A549 (cell line): Measurements from ENCODE around the gene CAPNS2. TPM values are rescaled to one million over a fixed set of nuclear protein-coding genes. Genes with fewer than 3 reads are reported as not detected.

Source experiments
- ATAC-seq, 2 experiments: fragments of 200-7000 bp in 1 of 2; fragments of >200 bp in 1 of 2; cut with Nextera tagmentation in 1 of 2; cut with Tn5 transposase in 1 of 2; 3 replicates each; pipeline versions ENCODE4 v1.8.0 to v1.9.1; 2018 to 2020; ENCODE audit warnings: mild to moderate bottlenecking in 1 of 2, moderate library complexity in 1 of 2
- CTCF ChIA-PET: fragments of 300-600 bp; sonication (Branson Sonifier 250); formaldehyde crosslinking; extraction: SDS; loops from one replicate; lab custom pipeline; 2021; ENCODE audit warnings: antibody characterized with exemption, inconsistent platforms; lab: Yijun Ruan, JAX
- POLR2A ChIA-PET: fragments of 350-600 bp; formaldehyde crosslinking; extraction: SDS; loops from one replicate; lab custom pipeline; 2021; ENCODE audit warnings: antibody characterized with exemption, inconsistent platforms; lab: Yijun Ruan, JAX
- DNase-seq, 2 experiments: peaks; one replicate each; pipeline versions ENCODE4 v3.0.0 to v3.0.0-alpha.2; 2011 to 2016; ENCODE audit warnings: low read depth in 1 of 2, low spot score in 1 of 2
- FAIRE-seq: peaks from 2 replicates; lab custom pipeline; 2011; peaks lifted over from hg19 to GRCh38; lab: Jason Lieb, UNC
- H3K27ac ChIP-seq, 2 experiments: fragments of >200 bp; sonication (Bioruptor Twin); formaldehyde crosslinking; 3 replicates each; pipeline ENCODE4 v1.5.1; 2016 to 2017
- H3K4me1 ChIP-seq: fragments of >200 bp; sonication (Bioruptor Twin); formaldehyde crosslinking; 3 replicates; pipeline ENCODE4 v1.6.1; 2016
- H3K4me2 ChIP-seq: fragments of >200 bp; sonication (Bioruptor Twin); formaldehyde crosslinking; 3 replicates; pipeline ENCODE4 v1.6.1; 2016
- H3K4me3 ChIP-seq: fragments of >200 bp; sonication (Bioruptor Twin); formaldehyde crosslinking; 3 replicates; pipeline ENCODE4 v1.5.1; 2016
- H3K9me3 ChIP-seq: fragments of >200 bp; sonication (Bioruptor Twin); formaldehyde crosslinking; 3 replicates; pipeline ENCODE4 v1.6.1; 2016
- BHLHE40 ChIP-seq: IDR thresholded peaks from 2 replicates; pipeline ENCODE4 v1.6.1; 2012; ENCODE audit warnings: low read depth, low read length, inconsistent platforms
- CBX2 ChIP-seq: fragments of 200-600 bp; sonication (generic); IDR thresholded peaks from 2 replicates; pipeline ENCODE4 v1.6.1; 2016; ENCODE audit warnings: low read depth, mild to moderate bottlenecking, borderline replicate concordance
- CHD2 ChIP-seq: fragments of 150-350 bp; IDR thresholded peaks from 2 replicates; pipeline ENCODE4 v1.6.1; 2014; ENCODE audit warnings: low read length; ENCODE audit not compliant: partially characterized antibody
- ESRRA ChIP-seq: fragments of 150-350 bp; IDR thresholded peaks from 2 replicates; pipeline ENCODE4 v1.6.1; 2014; ENCODE audit warnings: mild to moderate bottlenecking, low read length, borderline replicate concordance
- FOSL2 ChIP-seq, 2 experiments: fragments of 450-650 bp in 1 of 2; fragments of >200 bp in 1 of 2; sonication (Bioruptor Twin) in 1 of 2; formaldehyde crosslinking; IDR thresholded peaks; 2 replicates each; pipeline versions ENCODE4 v1.5.0 to v1.6.1; 2016 to 2020; ENCODE audit warnings: mild to moderate bottlenecking in 1 of 2, moderate library complexity in 1 of 2
- GATA3 ChIP-seq: IDR thresholded peaks from 2 replicates; pipeline ENCODE4 v1.6.1; 2012; ENCODE audit warnings: borderline replicate concordance
- MAFK ChIP-seq: fragments of 450-650 bp; IDR thresholded peaks from 2 replicates; pipeline ENCODE4 v1.6.1; 2014; ENCODE audit not compliant: partially characterized antibody
- RAD21 ChIP-seq, 2 experiments: fragments of >200 bp in 1 of 2; sonication (Bioruptor Twin) in 1 of 2; formaldehyde crosslinking in 1 of 2; IDR thresholded peaks in 1 of 2; conservative IDR thresholded peaks in 1 of 2; 2 replicates in 1 of 2; 3 replicates in 1 of 2; pipeline ENCODE4 v1.6.1; 2012 to 2018; ENCODE audit warnings: inconsistent platforms in 1 of 2
- RARB ChIP-seq: fragments of 250-450 bp; sonication (Bioruptor Pico); IDR thresholded peaks from 2 replicates; pipeline ENCODE4 v1.8.0; 2021; ENCODE audit warnings: mild to moderate bottlenecking, moderate library complexity
- TFCP2L1 ChIP-seq: fragments of 250-450 bp; sonication (Bioruptor Pico); IDR thresholded peaks from 2 replicates; pipeline ENCODE4 v1.5.0; 2021; ENCODE audit warnings: mild to moderate bottlenecking
- WGBS: methylation state at CpG from one replicate; pipeline ENCODE4 v1.1.6; 2017; ENCODE audit errors: missing lambda C conversion rate; 5-methylcytosine and 5-hydroxymethylcytosine counted together
- polyA plus RNA-seq, 4 experiments: library from polyadenylated mRNA; depleted of rRNA in 3 of 4; stranded (reverse); fragments of >200 nt; fragmentation: RNase III in 1 of 4; extraction: RNeasy Plus Mini Kit Qiagen cat#74134 plus additional on column Dnase treatment in 1 of 4; gene quantifications; 2 replicates in 3 of 4; 3 replicates in 1 of 4; pipeline ENCODE4 v1.2.3, GENCODE V29; 2011 to 2017
- TF ChIP-seq, protein P1 (sequence below): fragments of >200 bp; sonication (Bioruptor Twin); formaldehyde crosslinking; IDR thresholded peaks from 3 replicates; pipeline ENCODE4 v1.5.1; 2016
- TF ChIP-seq, protein P2 (sequence below): fragments of 250-450 bp; sonication (Bioruptor Pico); IDR thresholded peaks from 2 replicates; pipeline ENCODE4 v1.5.0; 2021; ENCODE audit warnings: mild to moderate bottlenecking, moderate library complexity, borderline replicate concordance
- TF ChIP-seq, protein P3 (sequence below): fragments of 200-600 bp; sonication (generic); IDR thresholded peaks from 2 replicates; pipeline ENCODE4 v1.6.1; 2016; ENCODE audit warnings: antibody characterized with exemption, mild to moderate bottlenecking, moderate library complexity

CAPNS2 gene
- polyA plus RNA-seq, 2 of the 4 experiments (the other 2 are of a cell fraction): not detected

DNA sequence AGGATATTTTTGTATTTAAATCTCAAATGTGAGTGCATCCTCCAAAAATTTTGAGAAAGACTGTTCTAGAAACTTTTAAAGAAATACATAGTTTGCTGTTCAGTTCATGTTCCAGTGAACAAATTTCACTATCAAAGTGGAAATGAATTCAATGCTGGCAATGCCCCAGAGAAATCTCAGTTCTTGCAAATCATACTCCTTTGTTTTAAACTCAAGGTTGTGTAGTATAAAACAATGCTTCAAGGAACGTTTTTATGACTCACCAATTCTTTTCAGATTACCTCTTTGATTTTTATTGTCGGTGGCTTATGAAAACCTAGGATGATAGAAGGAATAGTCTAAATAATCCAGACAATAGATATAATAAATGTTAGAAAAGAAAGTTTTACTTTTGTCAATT is 40.0 kb upstream of the CAPNS2 start:
- FAIRE-seq (no peak), DNase-seq (no peak), ATAC-seq (no peak)
- CTCF ChIA-PET: interaction anchor here (8.2 kb wide), 1 partner anchor 61 kb away, joined by 47 read pairs; no protein-coding TSS in a partner anchor
- Histone ChIP-seq H3K9me3 (no peaks in the 10 kb centered on the region), H3K27ac (no peak overlapping the region), H3K4me2 (no peak overlapping the region)
- 32% methylated on average over 2 of the region's 2 CpGs for WGBS
- TF ChIP-seq BHLHE40 (no peak), CBX2 (no peak), RARB (CRISPR knock-in tag) (no peak), FOSL2 (IDR thresholded peaks at IDR 0.05) (no peak), FOSL2 (CRISPR knock-in tag; IDR thresholded peaks at IDR 0.05) (peak; percentile 6; the same call in 1 of the 2 replicates)
- TF ChIP-seq, protein P1, sequence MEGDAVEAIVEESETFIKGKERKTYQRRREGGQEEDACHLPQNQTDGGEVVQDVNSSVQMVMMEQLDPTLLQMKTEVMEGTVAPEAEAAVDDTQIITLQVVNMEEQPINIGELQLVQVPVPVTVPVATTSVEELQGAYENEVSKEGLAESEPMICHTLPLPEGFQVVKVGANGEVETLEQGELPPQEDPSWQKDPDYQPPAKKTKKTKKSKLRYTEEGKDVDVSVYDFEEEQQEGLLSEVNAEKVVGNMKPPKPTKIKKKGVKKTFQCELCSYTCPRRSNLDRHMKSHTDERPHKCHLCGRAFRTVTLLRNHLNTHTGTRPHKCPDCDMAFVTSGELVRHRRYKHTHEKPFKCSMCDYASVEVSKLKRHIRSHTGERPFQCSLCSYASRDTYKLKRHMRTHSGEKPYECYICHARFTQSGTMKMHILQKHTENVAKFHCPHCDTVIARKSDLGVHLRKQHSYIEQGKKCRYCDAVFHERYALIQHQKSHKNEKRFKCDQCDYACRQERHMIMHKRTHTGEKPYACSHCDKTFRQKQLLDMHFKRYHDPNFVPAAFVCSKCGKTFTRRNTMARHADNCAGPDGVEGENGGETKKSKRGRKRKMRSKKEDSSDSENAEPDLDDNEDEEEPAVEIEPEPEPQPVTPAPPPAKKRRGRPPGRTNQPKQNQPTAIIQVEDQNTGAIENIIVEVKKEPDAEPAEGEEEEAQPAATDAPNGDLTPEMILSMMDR: no peak
- TF ChIP-seq, protein P2, sequence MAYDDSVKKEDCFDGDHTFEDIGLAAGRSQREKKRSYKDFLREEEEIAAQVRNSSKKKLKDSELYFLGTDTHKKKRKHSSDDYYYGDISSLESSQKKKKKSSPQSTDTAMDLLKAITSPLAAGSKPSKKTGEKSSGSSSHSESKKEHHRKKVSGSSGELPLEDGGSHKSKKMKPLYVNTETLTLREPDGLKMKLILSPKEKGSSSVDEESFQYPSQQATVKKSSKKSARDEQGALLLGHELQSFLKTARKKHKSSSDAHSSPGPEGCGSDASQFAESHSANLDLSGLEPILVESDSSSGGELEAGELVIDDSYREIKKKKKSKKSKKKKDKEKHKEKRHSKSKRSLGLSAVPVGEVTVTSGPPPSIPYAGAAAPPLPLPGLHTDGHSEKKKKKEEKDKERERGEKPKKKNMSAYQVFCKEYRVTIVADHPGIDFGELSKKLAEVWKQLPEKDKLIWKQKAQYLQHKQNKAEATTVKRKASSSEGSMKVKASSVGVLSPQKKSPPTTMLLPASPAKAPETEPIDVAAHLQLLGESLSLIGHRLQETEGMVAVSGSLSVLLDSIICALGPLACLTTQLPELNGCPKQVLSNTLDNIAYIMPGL (CRISPR knock-in tag): no peak
- TF ChIP-seq, all 56 proteins: peak for 1
- Histone ChIP-seq H3K4me1 (no peaks in the 10 kb centered on the region), H3K4me3 (no peak overlapping the region)
- POLR2A ChIA-PET: no interaction called here

DNA sequence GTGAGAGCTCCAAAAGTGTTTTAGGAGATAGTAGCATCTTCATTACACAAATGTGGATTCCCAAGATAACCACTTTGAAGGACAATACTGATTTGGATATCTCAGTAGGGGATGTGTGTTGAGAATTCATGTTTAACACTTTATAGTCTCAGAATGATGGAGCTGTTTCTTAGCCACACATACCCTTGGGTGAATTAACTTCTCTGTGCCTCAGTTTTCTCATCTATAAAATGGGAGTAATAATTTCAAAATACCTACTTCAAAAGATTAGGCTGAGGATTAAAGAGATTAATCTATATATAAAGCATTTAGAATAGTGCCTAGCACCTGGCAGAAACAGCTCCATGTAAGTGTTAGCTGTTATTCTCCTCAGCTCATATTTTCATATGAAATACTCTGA is 38.6 kb upstream of the CAPNS2 start:
- DNase-seq (no peak), ATAC-seq (no peak), FAIRE-seq (no peak)
- no peak overlapping the region for H3K4me2 ChIP-seq
- POLR2A ChIA-PET: no interaction called here
- TF ChIP-seq ESRRA (no peak), RAD21 (conservative IDR thresholded peaks at IDR 0.05 in 1 of 2, IDR thresholded peaks at IDR 0.05 in 1 of 2) (no peak)
- no peak overlapping the region for H3K4me3 ChIP-seq
- CTCF ChIA-PET: interaction anchor here (1.6 to 8.2 kb wide), 2 partner anchors 21 to 63 kb away, joined by 3 to 47 read pairs; no protein-coding TSS in a partner anchor
- H3K9me3 ChIP-seq: no peaks in the 10 kb centered on the region
- no peaks in the 10 kb centered on the region for H3K4me1 ChIP-seq
- H3K27ac ChIP-seq: no peak overlapping the region

DNA sequence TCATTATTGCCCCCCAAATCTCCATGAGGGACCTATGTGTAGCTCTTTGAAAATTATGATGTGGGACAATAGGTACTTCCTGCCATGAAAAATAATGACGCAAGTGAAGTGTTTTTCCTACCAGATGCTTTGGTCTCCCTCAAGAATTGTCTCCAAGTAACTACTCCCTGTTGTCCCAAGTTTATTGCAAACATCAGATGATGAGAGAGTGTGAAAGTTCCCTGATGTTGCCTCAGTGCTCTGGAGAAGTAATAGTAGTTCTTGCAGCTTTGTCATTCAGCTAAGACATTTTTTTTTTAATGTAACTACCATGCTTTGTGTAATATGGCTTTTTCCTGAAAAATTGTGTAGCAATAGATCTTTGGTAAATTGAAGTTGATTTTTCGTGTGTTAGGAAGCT is 37.5 kb upstream of the CAPNS2 start:
- no peak for FAIRE-seq
- no peak for ATAC-seq
- Histone ChIP-seq H3K4me3 (no peak overlapping the region), H3K27ac (no peak overlapping the region), H3K4me2 (no peak overlapping the region)
- POLR2A ChIA-PET: no interaction called here
- no peak for TF ChIP-seq TFCP2L1
- no peak for TF ChIP-seq GATA3
- TF ChIP-seq MAFK: no peak
- no peak for TF ChIP-seq CHD2
- TF ChIP-seq CBX2: no peak
- TF ChIP-seq, all 56 proteins: peak for 0
- CTCF ChIA-PET: interaction anchor here (0.9 to 8.2 kb wide), 2 partner anchors 15 to 64 kb away, joined by 3 to 47 read pairs; no protein-coding TSS in a partner anchor
- DNase-seq: no peak
- 60% methylated on average over 2 of the region's 2 CpGs for WGBS
- no peaks in the 10 kb centered on the region for H3K9me3 ChIP-seq
- H3K4me1 ChIP-seq: no peaks in the 10 kb centered on the region

DNA sequence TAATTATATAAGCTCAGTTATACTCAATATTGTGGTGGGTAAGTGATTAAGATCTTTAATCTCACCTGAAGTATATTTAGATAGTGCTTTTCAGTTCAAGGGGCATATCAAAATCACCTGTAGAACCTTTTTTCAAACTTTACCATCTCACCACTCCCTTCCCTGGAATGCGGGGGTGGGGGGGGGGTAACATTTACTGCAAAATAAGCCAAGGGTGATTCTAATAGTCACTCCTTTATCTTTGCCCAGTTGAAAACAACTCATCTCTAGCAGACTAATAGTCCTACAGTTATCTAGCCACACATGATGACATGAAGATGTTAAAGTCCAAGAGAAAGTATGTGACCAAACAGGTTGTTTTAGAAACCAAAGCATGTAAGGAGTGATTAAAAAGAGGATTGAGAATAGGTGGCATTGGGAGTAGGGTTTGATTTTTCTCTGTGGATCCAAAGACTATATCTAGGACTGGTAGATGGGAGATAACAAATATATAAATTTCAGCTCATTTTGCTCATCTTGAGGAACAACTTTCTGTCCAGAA is 36.1 kb upstream of the CAPNS2 start:
- H3K9me3 ChIP-seq: no peaks in the 10 kb centered on the region
- CTCF ChIA-PET: interaction anchor here (1.0 to 8.2 kb wide), 2 partner anchors 9 to 65 kb away, joined by 3 to 47 read pairs; no protein-coding TSS in a partner anchor
- TF ChIP-seq, protein P3, sequence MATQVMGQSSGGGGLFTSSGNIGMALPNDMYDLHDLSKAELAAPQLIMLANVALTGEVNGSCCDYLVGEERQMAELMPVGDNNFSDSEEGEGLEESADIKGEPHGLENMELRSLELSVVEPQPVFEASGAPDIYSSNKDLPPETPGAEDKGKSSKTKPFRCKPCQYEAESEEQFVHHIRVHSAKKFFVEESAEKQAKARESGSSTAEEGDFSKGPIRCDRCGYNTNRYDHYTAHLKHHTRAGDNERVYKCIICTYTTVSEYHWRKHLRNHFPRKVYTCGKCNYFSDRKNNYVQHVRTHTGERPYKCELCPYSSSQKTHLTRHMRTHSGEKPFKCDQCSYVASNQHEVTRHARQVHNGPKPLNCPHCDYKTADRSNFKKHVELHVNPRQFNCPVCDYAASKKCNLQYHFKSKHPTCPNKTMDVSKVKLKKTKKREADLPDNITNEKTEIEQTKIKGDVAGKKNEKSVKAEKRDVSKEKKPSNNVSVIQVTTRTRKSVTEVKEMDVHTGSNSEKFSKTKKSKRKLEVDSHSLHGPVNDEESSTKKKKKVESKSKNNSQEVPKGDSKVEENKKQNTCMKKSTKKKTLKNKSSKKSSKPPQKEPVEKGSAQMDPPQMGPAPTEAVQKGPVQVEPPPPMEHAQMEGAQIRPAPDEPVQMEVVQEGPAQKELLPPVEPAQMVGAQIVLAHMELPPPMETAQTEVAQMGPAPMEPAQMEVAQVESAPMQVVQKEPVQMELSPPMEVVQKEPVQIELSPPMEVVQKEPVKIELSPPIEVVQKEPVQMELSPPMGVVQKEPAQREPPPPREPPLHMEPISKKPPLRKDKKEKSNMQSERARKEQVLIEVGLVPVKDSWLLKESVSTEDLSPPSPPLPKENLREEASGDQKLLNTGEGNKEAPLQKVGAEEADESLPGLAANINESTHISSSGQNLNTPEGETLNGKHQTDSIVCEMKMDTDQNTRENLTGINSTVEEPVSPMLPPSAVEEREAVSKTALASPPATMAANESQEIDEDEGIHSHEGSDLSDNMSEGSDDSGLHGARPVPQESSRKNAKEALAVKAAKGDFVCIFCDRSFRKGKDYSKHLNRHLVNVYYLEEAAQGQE: no peak

More for the DNA sequence above, 36.1 kb upstream of the CAPNS2 start:
- Histone ChIP-seq H3K27ac (no peak overlapping the region), H3K4me2 (no peak overlapping the region), H3K4me1 (no peaks in the 10 kb centered on the region), H3K4me3 (no peak overlapping the region)
- POLR2A ChIA-PET: no interaction called here
- no peak for DNase-seq
- no peak for FAIRE-seq
- no peak for ATAC-seq
- 83% methylated on average over 1 of the region's 1 CpG for WGBS
